GM21390 (cell line): ENCODE measurements around the gene ADAMTSL5.
"Not testable (repeated sequence)": the region's sequence is repeated elsewhere in the genome, so short reads cannot be mapped to it uniquely, and the experiment has no call there.

Experiments
- ATAC-seq: cut with Tn5 transposase; IDR thresholded peaks from one replicate; pipeline ENCODE4 v1.9.1; 2021; ENCODE audit not compliant: unreplicated experiment

Gene ADAMTSL5, protein sequence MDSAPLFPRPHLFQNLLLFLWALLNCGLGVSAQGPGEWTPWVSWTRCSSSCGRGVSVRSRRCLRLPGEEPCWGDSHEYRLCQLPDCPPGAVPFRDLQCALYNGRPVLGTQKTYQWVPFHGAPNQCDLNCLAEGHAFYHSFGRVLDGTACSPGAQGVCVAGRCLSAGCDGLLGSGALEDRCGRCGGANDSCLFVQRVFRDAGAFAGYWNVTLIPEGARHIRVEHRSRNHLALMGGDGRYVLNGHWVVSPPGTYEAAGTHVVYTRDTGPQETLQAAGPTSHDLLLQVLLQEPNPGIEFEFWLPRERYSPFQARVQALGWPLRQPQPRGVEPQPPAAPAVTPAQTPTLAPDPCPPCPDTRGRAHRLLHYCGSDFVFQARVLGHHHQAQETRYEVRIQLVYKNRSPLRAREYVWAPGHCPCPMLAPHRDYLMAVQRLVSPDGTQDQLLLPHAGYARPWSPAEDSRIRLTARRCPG

DNA sequence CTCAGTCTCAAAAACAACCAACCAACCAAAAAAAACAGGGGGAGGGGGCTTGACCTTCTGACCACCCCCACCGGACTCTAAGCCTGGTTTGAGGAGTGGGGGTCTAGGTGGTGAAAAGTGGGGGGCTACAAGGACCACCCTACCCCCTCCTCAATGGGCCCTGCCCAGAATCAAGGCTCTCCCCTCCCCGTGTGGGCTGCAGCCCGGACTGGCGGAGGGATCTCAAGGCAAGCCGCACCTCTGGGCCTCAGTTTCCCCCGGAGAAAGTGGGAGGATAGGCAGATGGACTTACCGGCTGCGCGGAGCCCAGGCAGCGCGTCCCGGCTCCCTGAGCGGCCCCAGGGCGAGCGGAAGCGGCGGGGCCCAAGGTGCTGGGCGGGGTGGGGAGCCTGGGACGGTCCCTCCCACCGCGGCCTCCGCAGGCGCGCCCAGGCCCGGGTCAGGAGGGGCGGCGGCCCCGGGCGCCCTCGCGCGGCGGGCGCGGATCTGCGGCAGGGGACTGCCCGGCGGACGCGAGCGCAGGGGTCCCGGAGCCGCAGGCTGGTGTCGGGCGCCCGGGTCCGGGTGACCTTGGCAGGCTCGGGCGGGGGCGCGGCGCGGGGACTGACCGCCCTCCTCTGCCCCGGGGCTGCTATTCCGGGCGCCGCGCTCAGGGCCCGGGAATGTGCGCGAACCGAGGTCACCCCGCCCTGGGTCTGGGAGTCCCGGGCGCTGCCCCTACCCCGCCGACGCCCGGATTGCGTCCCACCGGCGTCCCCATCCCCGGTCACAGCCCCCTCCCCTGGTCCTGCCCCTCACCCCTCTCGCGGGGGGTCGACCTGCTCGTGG lies at the start of gene ADAMTSL5:
Gene ADAMTSL5, minus strand, starts transcription at position 349 of the 828 bp plus-strand sequence. CDS start 2,076 bp downstream, outside the sequence.
- ATAC-seq = no peak

DNA sequence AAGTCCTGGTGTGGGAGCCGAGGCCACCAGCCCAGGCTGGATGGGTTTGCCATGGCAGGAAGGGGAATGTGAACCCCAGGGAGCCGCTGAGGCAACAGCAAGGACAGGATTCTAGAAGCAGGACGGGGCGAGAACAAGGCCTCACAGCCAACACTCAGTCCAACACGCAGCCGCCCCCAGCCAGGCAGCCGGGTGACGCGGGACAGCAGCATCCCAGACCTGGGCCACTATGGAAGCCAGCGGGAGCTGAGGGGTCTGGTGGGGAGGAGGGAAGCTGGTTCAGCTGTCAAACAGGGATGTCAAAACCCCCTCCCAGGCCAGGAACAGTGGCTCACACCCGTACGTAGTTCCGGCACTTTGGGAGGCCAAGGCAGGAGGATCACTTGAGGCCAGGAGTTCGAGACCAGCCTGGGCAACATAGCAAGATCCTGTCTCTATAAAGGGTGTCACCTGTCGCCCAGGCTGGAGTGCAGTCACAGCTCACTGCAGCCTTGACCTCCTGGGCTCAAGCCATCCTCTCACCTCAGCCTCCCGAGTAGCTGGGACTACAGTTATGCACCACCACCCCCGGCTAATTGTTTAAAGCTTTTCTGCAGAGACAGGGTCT lies 48.5 kb upstream of the ADAMTSL5 start:
- ATAC-seq = no peak

DNA sequence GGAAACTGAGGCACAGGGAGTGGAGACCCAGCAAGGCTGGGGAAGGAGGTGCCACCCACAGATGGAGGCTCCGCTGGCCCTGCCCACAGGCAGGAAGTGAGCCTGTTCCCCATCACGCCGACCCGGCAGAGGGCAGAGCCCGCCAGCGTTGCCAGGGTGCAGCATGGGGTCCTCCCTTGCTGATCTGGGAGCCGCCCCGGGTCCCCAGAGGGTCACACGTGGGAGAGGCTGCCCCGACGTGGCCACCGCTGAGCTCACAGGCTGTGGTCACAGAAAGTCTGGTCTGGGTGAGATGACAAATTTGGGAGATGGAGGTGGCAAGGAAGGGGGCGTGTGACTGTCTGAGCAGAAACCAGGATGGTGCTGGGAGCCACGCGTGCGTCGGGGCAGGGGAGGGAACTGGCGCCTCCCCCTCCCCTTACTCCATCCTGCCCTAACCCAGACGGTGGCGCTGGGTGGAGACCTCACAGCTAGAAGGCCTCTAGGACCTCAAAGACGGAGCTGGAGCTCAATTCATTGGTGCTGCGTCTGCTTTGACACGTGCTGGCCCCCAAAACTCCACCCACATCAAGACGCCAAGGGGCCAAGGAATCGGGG lies 47.6 kb upstream of the ADAMTSL5 start:
- ATAC-seq = no peak

DNA sequence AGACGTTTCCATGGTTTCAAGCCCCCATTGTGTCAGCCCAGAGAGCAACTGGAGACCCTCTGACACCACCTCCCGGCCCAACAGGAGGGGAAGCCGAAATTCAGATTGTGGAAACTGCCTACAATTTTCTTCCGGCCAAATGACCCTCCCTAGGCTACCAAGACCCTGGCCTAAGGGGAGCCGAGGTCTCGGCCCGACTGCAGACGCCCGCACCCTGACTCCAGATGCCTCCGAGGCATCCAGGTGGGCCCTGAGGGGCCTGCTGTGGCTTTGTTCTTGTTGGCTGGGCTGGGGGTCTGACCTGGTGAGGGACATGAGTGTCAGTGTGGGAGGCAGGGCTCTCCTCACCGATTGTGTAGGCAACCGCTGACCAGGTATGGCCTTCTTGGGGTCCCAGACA lies 45.7 kb upstream of the ADAMTSL5 start:
- ATAC-seq = no peak

DNA sequence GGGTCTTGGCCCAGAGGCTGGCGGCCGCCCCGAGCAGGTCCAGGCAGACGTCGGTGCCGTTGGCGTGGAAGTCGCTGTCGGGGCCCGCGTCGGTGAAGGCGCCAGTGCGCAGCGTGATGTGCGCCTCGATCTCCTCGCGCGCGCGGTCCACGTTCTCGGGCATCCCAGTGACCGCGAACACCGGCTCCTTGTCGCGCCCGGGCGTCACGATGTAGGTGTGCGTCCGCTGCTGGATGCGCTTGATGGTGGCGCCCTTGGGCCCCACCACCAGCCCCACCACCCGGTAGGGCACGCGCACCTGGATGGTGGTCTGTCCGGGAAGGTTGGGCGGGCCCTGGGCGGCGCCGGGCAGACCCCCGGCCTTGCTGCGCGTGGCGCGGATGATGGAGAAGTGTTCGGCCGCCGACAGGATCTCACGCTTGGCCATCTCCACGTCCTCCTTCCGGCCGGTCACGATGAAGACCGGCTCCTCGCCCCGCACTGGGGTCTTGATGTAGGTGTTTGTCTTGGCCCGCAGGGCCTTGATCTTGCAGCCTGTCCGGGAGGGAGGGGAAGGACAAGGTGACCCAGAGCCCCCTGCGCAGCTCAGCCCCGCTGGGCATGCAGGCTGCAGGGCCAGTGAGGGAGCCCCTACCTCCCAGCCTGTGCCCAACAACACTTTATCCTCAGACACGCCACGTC lies 43.7 kb upstream of the ADAMTSL5 start:
- no peak for ATAC-seq

DNA sequence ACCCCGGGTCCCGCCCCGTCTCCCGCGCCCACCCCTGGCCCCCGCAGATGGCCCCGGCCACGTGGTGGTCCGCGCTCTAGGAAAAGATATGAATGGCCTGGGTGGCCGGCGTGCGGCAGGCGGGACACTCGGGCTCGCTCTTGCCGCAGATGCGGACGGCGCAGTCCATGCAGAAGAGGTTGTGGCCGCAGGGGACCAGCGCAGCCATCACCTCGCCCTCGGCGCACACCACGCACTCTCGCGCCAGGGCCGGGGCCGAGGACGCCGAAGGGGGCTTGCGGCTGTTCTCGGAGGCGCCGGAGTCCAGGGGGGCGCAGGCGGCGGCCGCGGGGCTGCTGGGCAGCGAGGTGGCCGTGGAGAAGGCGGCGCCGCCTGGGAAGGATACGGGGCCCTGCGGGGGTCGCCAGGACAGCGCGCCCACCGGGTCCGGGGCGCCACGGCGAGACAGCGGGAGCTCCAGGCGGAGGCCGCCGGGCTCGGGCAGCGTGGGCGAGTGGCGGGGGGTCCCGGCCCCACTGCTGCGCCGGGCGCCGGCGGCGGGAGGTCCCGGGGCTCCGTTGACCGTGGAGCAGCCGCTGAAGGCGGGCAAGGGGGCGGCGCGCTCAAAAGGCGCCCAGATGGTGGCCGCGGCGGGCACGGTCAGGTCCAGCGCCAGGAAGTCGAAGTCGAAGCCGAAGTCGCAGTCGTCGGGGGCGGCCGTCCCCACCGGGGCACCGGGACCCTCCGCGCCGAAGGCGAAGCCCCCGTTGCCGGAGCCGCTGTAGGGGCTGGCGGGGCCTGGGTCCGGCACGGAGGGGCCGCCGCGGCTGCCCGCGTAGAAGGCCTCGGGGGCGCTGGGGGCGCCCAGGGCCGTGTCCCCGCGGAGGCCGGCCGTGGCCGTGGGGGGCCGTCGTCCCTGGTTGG lies 42.9 kb upstream of the ADAMTSL5 start:
- no peak for ATAC-seq

DNA sequence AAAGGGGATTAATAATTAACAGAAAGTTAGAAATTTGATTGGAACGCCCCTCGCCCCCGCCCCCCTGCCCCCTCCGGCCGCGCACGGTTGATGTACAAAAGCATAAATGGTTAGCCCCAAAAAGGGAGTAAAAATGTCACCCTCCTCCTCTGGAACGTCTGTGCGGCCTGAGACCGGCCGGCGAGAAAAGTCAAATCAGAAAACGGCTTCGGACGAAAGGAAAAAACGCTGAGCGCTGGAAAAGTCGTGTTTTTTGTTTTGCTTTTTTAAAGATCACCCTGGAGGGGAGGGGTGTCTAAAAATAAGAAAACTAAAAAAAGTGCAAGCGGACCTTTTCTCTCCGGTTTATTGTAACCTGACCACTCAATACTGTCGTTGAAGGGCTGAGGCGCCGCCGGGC lies 42.1 kb upstream of the ADAMTSL5 start:
- ATAC-seq = no peak

DNA sequence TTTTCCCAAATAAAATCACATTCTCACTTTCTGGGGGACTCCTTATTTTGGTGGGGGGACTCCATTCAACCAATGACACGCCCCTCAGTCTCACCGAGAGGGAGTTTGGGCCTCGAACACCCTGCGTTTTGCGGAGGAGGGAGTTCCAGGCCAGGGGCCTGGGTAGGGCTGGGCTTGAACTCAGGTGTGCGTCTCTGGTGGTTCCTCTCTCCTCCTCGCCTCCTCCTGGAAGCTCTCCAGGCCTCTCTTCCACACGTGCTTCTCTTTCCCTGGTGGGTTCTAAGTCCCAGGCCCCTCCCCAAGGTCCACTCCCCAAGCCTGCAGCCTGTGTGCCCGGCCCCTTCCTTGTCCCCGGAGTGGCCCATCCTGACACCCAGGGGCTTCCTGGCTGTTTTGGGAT lies 40.6 kb upstream of the ADAMTSL5 start:
- no peak for ATAC-seq

DNA sequence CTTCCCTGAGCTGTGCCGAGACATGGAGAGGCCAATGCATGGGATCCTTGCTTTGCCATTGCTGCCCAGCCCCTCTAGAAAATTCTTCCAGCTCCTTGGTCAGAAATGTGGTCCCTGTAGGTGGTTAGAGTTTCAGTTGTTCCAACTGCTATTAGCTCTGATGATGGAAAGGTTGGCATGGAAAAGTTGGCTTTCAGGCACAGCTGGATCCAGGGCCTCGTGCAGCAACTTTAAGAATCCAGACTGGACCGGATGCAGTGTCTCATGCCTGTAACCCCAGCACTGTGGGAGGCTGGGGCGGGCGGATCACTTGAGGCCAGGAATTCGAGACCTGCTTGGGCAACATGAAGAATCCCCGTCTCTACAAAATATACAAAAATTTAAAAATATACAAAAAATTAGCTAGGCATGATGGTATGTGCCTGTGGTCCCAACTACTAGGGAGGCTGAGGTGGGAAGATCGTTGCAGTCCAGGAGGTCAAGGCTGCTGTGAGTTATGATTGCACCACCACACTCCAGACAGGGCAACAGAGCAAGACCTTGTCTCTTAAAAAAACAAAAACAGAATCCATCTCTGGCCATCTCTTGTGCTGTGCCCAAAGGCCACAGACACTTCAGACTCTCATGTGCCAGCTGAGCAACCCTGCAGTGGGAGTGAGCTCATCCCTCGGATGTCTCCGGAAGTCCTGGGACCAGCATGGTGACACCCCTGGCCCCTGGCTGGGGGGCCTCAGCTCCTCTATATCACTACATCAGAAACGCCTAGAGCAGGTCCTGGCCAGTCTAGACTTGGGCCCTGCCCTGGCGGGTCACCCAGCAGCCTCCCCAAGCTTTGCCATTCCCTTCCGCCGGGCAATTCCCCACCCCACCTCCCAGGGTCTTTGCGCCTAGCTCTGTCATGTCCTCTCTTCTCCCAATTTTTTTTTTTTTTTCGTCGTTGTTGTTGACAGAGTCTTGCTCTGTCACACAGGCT lies 38.5 kb upstream of the ADAMTSL5 start:
- ATAC-seq = no peak

DNA sequence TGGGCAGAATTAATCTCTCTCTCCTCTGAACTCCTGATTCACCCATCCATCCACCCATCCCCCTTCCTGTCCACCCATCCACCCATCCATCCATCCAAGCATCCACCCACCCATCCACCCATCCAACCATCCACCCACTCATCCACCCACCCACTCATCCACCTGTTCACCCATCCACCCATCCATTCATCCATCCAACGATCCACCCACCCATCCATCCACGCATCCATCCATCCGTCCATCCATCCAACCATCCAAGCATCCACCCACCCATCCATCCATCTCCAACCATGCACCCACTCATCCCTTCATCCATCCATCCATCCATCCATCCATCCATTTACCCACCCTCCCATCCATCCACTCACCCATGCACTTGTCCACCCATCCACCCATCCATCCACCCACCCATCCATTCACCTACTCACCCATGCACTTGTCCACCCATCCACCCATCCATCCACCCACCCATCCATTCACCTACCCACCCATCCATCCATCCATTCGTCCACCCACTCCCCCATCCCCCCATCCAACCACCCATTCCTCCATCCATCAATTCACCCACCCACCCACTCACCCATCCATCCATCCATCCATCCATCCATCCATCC lies 36.6 kb upstream of the ADAMTSL5 start:
- no peak for ATAC-seq

DNA sequence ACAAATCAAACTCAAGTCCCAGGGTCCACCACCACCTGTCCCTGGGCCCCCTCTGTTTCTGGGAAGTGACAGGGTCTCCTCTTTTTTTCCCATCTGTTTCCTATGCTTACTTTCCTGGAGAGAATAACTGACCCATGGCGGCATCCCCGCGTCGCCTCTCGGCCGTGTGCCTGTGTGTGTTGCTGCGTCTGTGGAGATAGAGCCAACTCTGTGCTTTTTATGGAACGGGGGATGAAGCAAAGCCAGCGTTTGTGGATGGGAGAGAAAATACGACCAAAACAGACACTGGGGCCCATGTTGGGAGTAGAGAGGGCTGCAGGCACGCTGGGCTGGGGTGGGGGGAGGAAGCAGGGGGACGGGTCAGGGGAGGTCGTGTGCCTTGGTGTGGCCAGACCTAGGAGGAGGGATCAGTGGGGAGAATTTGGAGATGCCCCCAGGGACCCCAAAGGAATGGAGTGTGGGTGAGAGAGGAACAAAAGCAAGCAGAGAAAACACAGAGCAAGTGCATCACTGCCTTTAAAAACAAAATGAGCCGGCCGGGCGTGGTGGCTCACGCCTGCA lies 27.6 kb upstream of the ADAMTSL5 start:
- no peak for ATAC-seq

DNA sequence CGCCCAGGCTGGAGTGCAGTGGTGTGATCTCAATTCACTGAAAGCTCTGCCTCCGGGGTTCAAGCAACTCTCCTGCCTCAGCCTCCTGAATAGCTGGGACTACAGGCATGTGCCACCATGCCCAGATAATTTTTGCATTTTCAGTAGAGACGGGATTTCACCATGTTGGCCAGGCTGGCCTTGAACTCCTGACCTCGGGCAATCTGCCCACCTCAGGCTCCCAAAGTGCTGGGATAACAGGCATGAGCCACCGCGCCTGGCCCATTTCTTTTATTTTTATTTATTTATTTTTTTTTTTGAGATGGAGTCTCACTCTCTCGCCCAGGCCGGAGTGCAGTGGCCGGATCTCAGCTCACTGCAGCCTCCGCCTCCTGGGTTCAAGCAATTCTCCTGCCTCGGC lies 26.9 kb upstream of the ADAMTSL5 start:
- not testable (repeated sequence) for ATAC-seq

DNA sequence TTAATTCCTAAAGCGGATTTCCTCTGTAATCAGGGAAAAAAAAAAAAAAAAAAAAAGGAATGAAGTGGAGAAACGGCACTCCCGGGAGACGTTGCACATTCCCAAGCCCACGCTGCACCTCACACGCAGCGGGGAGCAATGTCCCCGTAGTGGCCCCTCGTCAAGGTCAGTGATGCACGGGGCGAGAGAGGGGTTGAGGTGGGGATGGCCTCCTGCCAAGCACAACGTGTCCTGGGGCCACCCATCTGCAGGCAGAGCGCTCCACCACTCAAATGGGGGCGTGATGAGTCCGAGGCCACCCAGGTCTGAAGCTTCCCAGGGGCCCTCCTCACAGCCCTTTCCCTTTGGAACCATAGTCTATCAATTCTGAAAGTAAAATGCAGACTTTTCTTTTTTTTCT lies 26.2 kb upstream of the ADAMTSL5 start:
- ATAC-seq = no peak

DNA sequence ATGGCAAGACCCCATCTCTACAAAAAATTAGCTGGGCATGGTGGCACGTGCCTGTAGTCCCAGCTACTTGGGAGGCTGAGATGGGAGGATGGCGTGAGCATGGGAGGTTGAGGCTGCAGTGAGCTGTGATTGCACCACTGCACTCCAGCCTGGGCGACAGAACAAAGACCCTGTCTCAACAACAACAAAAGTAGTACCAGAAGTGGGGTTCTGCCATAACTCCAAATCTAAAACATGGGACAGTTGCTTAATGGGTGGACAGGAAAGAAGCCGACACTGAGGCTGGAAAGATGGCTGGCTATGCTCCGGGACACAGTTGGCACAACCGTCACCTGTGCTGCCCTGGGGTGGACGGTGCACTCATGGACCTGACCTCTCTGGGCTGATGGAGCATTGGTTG lies 22.9 kb upstream of the ADAMTSL5 start:
- not testable (repeated sequence) for ATAC-seq

DNA sequence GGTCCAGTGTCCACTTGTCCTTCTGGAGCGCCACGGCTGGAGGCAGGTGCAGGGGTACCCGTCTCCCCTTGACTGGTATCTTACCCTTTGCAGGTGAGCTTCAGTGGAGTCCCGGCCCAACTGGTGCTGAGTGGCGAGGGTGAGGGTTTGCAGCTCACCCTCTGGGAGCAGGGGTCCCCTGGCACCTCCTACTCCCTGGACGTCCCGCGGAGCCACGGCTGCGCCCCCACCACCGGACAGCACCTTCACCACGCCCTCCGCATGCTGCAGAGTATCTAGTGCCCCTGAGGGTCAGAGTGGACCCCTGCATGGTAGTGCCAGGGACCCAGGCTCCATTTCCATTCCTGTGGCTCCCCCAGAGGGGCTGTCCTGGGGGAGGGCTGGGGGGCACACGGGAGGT lies 22.2 kb upstream of the ADAMTSL5 start:
- ATAC-seq = no peak

DNA sequence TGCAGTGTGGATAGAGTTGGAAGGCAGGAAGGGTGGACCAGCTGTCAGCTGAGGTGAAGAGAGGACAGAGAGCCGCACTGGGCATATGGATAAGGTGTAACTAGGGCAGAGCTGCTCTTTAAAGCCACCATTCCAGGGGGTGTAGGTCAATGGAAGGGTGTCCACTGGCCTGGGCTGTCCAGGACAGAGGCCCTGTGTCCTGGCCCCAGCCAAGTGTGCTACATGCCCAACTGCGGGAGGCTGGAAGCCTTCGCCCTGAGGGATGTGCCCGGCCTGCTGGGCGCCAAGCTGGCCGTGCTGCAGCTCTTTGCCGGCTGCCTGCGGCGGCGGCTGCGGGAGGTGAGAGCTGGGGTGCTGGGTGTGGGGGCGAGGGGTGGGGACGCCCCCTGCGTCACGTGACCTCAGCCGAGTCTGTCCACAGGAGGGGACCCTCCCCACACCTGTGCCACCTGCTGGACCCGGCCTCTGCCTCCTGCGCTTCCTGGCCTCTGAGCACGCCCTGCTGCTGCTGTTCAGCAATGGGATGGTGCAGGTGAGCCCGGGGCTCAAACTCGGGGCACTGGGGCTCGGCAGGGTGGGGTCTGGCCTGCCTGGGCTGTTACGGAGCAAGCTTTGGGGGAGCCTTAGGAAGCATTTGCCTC lies 20.8 kb upstream of the ADAMTSL5 start:
- no peak for ATAC-seq

DNA sequence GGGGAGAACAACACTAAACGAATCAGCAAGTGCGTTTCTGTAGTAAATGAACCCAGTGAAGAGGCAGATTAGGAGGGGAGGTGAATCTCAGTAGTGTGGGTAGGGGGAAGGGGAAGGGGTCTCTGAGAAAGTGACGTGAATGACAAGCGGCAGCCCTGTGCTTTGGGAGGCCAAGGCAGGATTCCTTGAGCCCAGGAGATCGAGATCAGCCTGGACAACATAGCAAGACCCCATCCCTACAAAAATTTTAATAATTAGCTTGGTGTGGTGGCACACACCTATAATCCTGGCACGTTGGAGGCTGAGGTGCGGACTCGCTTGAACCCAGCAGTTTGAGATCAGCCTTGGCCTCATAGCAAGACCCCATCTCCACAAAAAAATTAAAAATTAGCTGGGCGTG lies 19.2 kb upstream of the ADAMTSL5 start:
- no peak for ATAC-seq
